ENCODE measurements around the gene SPATA31E1. TPM values are rescaled to one million over a fixed set of nuclear protein-coding genes. Genes with fewer than 3 reads are reported as not detected.

Gene SPATA31E1
- total RNA-seq, 1 experiment from 2014 or later = not detected

GRCh38 chr9:87857948-87858335, 24.7 kb upstream of the SPATA31E1 start:
- CTCF ChIA-PET = no interaction called here

DNA sequence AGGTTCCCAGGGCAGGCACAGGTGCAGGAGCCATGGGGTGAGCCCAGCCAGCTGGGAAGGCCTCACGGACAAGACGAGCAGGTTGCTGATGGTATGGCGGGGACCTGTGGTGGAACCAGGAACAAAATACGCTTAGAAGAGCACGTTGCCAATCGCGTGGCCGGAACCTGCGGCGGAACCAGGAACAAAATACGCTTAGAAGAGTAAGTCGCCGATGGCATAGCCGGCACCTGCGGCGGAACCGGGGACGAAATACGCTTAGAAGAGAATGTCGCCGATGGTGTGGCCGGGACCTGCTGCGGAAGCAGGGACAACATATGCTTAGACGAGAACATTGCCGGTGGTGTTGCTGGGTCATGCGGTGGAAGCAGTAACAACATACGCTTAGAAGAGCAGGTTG, 23.5 kb upstream of the SPATA31E1 start:
- no peak for DNase-seq (ENCODE audit: unreplicated experiment)
- no peak overlapping the region for H3K27ac Mint-ChIP-seq (ENCODE audit: low read depth, unreplicated experiment)
- TF ChIP-seq CTCF (IDR thresholded peaks at IDR 0.05; ENCODE audit: unreplicated experiment) = no peak
- intact Hi-C loops (cut with micrococcal nuclease) = no loop called here
- peaks cover 14% of the 10 kb centered on the region for H3K4me1 Mint-ChIP-seq (ENCODE audit: insufficient read depth, unreplicated experiment)
- H3K27me3 Mint-ChIP-seq (ENCODE audit: insufficient read depth, unreplicated experiment) = no peaks in the 10 kb centered on the region
- H3K36me3 Mint-ChIP-seq (ENCODE audit: insufficient read depth, unreplicated experiment) = peaks cover 12% of the 10 kb centered on the region
- ChIA-PET CTCF (no interaction called here), POLR2A (no interaction called here)
- no TSS peak for BruUV-seq (replicated peaks)
- no peak overlapping the region for H3K4me3 Mint-ChIP-seq (ENCODE audit: unreplicated experiment)
- H3K9me3 Mint-ChIP-seq (ENCODE audit: unreplicated experiment) = peaks cover 22% of the 10 kb centered on the region

More at GRCh38 chr9:87857948-87858335, 24.7 kb upstream of the SPATA31E1 start:
- intact Hi-C loops (cut with micrococcal nuclease) = no loop called here
- Mint-ChIP-seq H3K4me1 (ENCODE audit: insufficient read depth, unreplicated experiment) (peaks cover 17% of the 10 kb centered on the region), H3K36me3 (ENCODE audit: insufficient read depth, unreplicated experiment) (peaks cover 12% of the 10 kb centered on the region), H3K4me3 (ENCODE audit: unreplicated experiment) (no peak overlapping the region), H3K27ac (ENCODE audit: low read depth, unreplicated experiment) (no peak overlapping the region), H3K27me3 (ENCODE audit: insufficient read depth, unreplicated experiment) (no peaks in the 10 kb centered on the region), H3K9me3 (ENCODE audit: unreplicated experiment) (peaks cover 22% of the 10 kb centered on the region)
- no peak for TF ChIP-seq CTCF (IDR thresholded peaks at IDR 0.05; ENCODE audit: unreplicated experiment)
- no TSS peak for BruUV-seq (replicated peaks)
- DNase-seq (ENCODE audit: unreplicated experiment) = no peak
- POLR2A ChIA-PET = no interaction called here

GRCh38 chr9:87859786-87860185, 22.9 kb upstream of the SPATA31E1 start:
- CTCF ChIA-PET = no interaction called here
- no peak for DNase-seq (ENCODE audit: unreplicated experiment)
- intact Hi-C loops (cut with micrococcal nuclease) = no loop called here
- Mint-ChIP-seq H3K4me3 (ENCODE audit: unreplicated experiment) (no peak overlapping the region), H3K9me3 (ENCODE audit: unreplicated experiment) (peaks cover 22% of the 10 kb centered on the region), H3K27me3 (ENCODE audit: insufficient read depth, unreplicated experiment) (no peaks in the 10 kb centered on the region), H3K27ac (ENCODE audit: low read depth, unreplicated experiment) (no peak overlapping the region), H3K36me3 (ENCODE audit: insufficient read depth, unreplicated experiment) (peaks cover 12% of the 10 kb centered on the region), H3K4me1 (ENCODE audit: insufficient read depth, unreplicated experiment) (peaks cover 12% of the 10 kb centered on the region)
- POLR2A ChIA-PET = no interaction called here
- no peak for TF ChIP-seq CTCF (IDR thresholded peaks at IDR 0.05; ENCODE audit: unreplicated experiment)
- no TSS peak for BruUV-seq (replicated peaks)

DNA sequence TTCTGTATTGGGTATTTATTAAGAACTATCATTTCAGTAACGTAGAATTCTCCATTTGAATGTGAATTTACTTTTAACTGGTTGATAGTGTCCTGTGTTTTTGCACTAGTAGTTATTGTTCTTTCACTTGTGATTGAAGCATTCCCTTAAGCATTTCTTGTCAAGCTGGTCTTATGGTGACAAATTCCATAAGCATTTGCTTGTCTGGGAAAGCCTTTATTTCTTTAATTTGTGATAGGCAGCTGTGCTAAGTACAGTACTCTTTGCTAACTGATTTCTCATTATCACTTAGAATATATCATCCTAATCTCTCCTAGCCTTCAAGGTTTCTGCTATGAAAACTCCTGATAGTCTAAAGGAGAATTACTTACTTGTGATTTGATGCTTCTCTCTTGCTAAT, 21.3 kb upstream of the SPATA31E1 start:
- no peak overlapping the region for H3K27ac Mint-ChIP-seq (ENCODE audit: low read depth, unreplicated experiment)
- no TSS peak for BruUV-seq (replicated peaks)
- H3K4me1 Mint-ChIP-seq (ENCODE audit: insufficient read depth, unreplicated experiment) = peaks cover 12% of the 10 kb centered on the region
- ChIA-PET POLR2A (no interaction called here), CTCF (interaction anchor here (0.6 kb wide), 1 partner anchor 336 kb away, joined by 3 read pairs; no protein-coding TSS in a partner anchor)
- no peak for TF ChIP-seq CTCF (IDR thresholded peaks at IDR 0.05; ENCODE audit: unreplicated experiment)
- no peak for DNase-seq (ENCODE audit: unreplicated experiment)
- H3K9me3 Mint-ChIP-seq (ENCODE audit: unreplicated experiment) = peaks cover 22% of the 10 kb centered on the region
- intact Hi-C loops (cut with micrococcal nuclease) = no loop called here
- H3K36me3 Mint-ChIP-seq (ENCODE audit: insufficient read depth, unreplicated experiment) = peaks cover under 1% of the 10 kb centered on the region
- H3K27me3 Mint-ChIP-seq (ENCODE audit: insufficient read depth, unreplicated experiment) = no peaks in the 10 kb centered on the region
- H3K4me3 Mint-ChIP-seq (ENCODE audit: unreplicated experiment) = no peak overlapping the region
